Activated T-cell treated with anti-CD3 and anti-CD28 coated beads, Interleukin-2, amount 50 U/mL, for 4 hours (primary cell): ENCODE measurements around the gene MEP1B. TPM values are rescaled to one million over a fixed set of nuclear protein-coding genes. Genes with fewer than 3 reads are reported as not detected.
"Not testable (repeated sequence)": the region's sequence is repeated elsewhere in the genome, so short reads cannot be mapped to it uniquely, and the experiment has no call there.

Experiments
- ATAC-seq, 2 donors: fragments of 200-7000 bp; cut with Tn5 transposase; one replicate each; pipeline ENCODE4 v1.10.0; 2021
- DNase-seq: peaks from one replicate; pipeline ENCODE4 v3.0.0-alpha.2; 2020
- H3K27me3 Mint-ChIP-seq: one replicate; pipeline ENCODE4 v1.8.0; 2021; ENCODE audit warnings: low read depth, mixed read lengths
- H3K36me3 Mint-ChIP-seq: one replicate; pipeline ENCODE4 v1.8.0; 2022; ENCODE audit warnings: mixed read lengths; ENCODE audit not compliant: insufficient read depth
- H3K4me1 Mint-ChIP-seq: one replicate; pipeline ENCODE4 v1.8.0; 2021; ENCODE audit warnings: low read depth, mixed read lengths
- H3K4me3 Mint-ChIP-seq: one replicate; pipeline ENCODE4 v1.8.0; 2021; ENCODE audit warnings: mild to moderate bottlenecking, moderate library complexity, mixed read lengths
- H3K9me3 Mint-ChIP-seq: one replicate; pipeline ENCODE4 v1.8.0; 2021; ENCODE audit warnings: mixed read lengths
- total RNA-seq, 3 donors: library from RNA; stranded (reverse); gene quantifications; one replicate each; pipeline ENCODE4 v1.2.1, GENCODE V29; 2021

Gene MEP1B
- total RNA-seq, 3 donors from 2014 or later, result not detected

- ATAC-seq, result no peak
- no peaks in the 10 kb centered on the region for H3K36me3 Mint-ChIP-seq
Measured at GRCh38 chr18:32183503-32183902, 6.3 kb upstream of the MEP1B start.

GRCh38 chr18:32190209-32190608 lies 370 bp downstream of the MEP1B start:
- peaks cover 18% of the 10 kb centered on the region for H3K27me3 Mint-ChIP-seq

More at GRCh38 chr18:32183503-32183902, 6.3 kb upstream of the MEP1B start:
- peaks cover 17% of the 10 kb centered on the region for H3K9me3 Mint-ChIP-seq
- no peak overlapping the region for H3K4me3 Mint-ChIP-seq
- DNase-seq, result no peak
- H3K27me3 Mint-ChIP-seq, result peaks cover 9% of the 10 kb centered on the region
- H3K4me1 Mint-ChIP-seq, result no peaks in the 10 kb centered on the region

GRCh38 chr18:32195881-32196815 lies 6.3 kb downstream of the MEP1B start:
- DNase-seq, result no peak
- no peaks in the 10 kb centered on the region for H3K4me1 Mint-ChIP-seq
- no peaks in the 10 kb centered on the region for H3K9me3 Mint-ChIP-seq
- no peaks in the 10 kb centered on the region for H3K36me3 Mint-ChIP-seq
- peaks cover 5% of the 10 kb centered on the region for H3K27me3 Mint-ChIP-seq
- no peak overlapping the region for H3K4me3 Mint-ChIP-seq
- ATAC-seq, result no peak

More at GRCh38 chr18:32190209-32190608, 370 bp downstream of the MEP1B start:
- Mint-ChIP-seq H3K4me3 (no peak overlapping the region), H3K9me3 (peaks cover 3% of the 10 kb centered on the region), H3K4me1 (no peaks in the 10 kb centered on the region), H3K36me3 (no peaks in the 10 kb centered on the region)
- DNase-seq (no peak), ATAC-seq (no peak)

- peaks cover 2% of the 10 kb centered on the region for H3K27me3 Mint-ChIP-seq
- no peak for DNase-seq
- no peaks in the 10 kb centered on the region for H3K36me3 Mint-ChIP-seq
- H3K4me1 Mint-ChIP-seq, result no peaks in the 10 kb centered on the region
- H3K4me3 Mint-ChIP-seq, result no peak overlapping the region
- H3K9me3 Mint-ChIP-seq, result no peaks in the 10 kb centered on the region
- ATAC-seq, result no peak
Measured at GRCh38 chr18:32200766-32201165, 10.9 kb downstream of the MEP1B start.

- Mint-ChIP-seq H3K4me3 (no peak overlapping the region), H3K27me3 (peaks cover 5% of the 10 kb centered on the region), H3K36me3 (no peaks in the 10 kb centered on the region), H3K9me3 (no peaks in the 10 kb centered on the region), H3K4me1 (no peaks in the 10 kb centered on the region)
- DNase-seq (no peak), ATAC-seq (no peak)
Measured at GRCh38 chr18:32201948-32202672, 12.3 kb downstream of the MEP1B start.

- Mint-ChIP-seq H3K4me3 (no peak overlapping the region), H3K4me1 (no peaks in the 10 kb centered on the region), H3K27me3 (peaks cover 3% of the 10 kb centered on the region), H3K9me3 (no peaks in the 10 kb centered on the region), H3K36me3 (no peaks in the 10 kb centered on the region)
- no peak for ATAC-seq
- DNase-seq, result no peak
Measured at GRCh38 chr18:32208023-32208422, 18.2 kb downstream of the MEP1B start.

- no peak for ATAC-seq
- H3K4me1 Mint-ChIP-seq, result no peaks in the 10 kb centered on the region
- H3K27me3 Mint-ChIP-seq, result peaks cover 3% of the 10 kb centered on the region
- DNase-seq, result no peak
- H3K9me3 Mint-ChIP-seq, result no peaks in the 10 kb centered on the region
- H3K36me3 Mint-ChIP-seq, result no peaks in the 10 kb centered on the region
- H3K4me3 Mint-ChIP-seq, result no peak overlapping the region
Measured at GRCh38 chr18:32208577-32208976, 18.7 kb downstream of the MEP1B start.

GRCh38 chr18:32209685-32210445 lies 20.0 kb downstream of the MEP1B start:
- DNase-seq (no peak), ATAC-seq (no peak)
- H3K36me3 Mint-ChIP-seq, result no peaks in the 10 kb centered on the region
- no peaks in the 10 kb centered on the region for H3K9me3 Mint-ChIP-seq
- H3K4me1 Mint-ChIP-seq, result no peaks in the 10 kb centered on the region
- peaks cover 3% of the 10 kb centered on the region for H3K27me3 Mint-ChIP-seq
- no peak overlapping the region for H3K4me3 Mint-ChIP-seq

- Mint-ChIP-seq H3K36me3 (no peaks in the 10 kb centered on the region), H3K9me3 (no peaks in the 10 kb centered on the region), H3K27me3 (no peaks in the 10 kb centered on the region), H3K4me3 (no peak overlapping the region), H3K4me1 (no peaks in the 10 kb centered on the region)
- ATAC-seq, result no peak
- no peak for DNase-seq
Measured at GRCh38 chr18:32213693-32214092, 23.9 kb downstream of the MEP1B start.

GRCh38 chr18:32216390-32216789 lies 26.6 kb downstream of the MEP1B start:
- Mint-ChIP-seq H3K27me3 (no peaks in the 10 kb centered on the region), H3K9me3 (no peaks in the 10 kb centered on the region), H3K4me3 (no peak overlapping the region), H3K36me3 (no peaks in the 10 kb centered on the region), H3K4me1 (no peaks in the 10 kb centered on the region)
- ATAC-seq (no peak), DNase-seq (no peak)

GRCh38 chr18:32219431-32220018 lies 29.7 kb downstream of the MEP1B start:
- H3K36me3 Mint-ChIP-seq, result no peaks in the 10 kb centered on the region
- ATAC-seq (no peak), DNase-seq (no peak)
- no peaks in the 10 kb centered on the region for H3K27me3 Mint-ChIP-seq
- no peaks in the 10 kb centered on the region for H3K9me3 Mint-ChIP-seq
- H3K4me1 Mint-ChIP-seq, result no peaks in the 10 kb centered on the region
- H3K4me3 Mint-ChIP-seq, result no peak overlapping the region

GRCh38 chr18:32233348-32233747 lies 43.5 kb downstream of the MEP1B start:
- H3K27me3 Mint-ChIP-seq, result not testable (repeated sequence)

GRCh38 chr18:32237049-32237448 lies 47.2 kb downstream of the MEP1B start:
- H3K27me3 Mint-ChIP-seq, result peaks cover 7% of the 10 kb centered on the region
- DNase-seq (no peak), ATAC-seq (no peak)
- no peaks in the 10 kb centered on the region for H3K36me3 Mint-ChIP-seq
- H3K4me3 Mint-ChIP-seq, result no peak overlapping the region
- H3K4me1 Mint-ChIP-seq, result no peaks in the 10 kb centered on the region
- peaks cover 4% of the 10 kb centered on the region for H3K9me3 Mint-ChIP-seq

More at GRCh38 chr18:32233348-32233747, 43.5 kb downstream of the MEP1B start:
- not testable (repeated sequence) for ATAC-seq, DNase-seq, H3K36me3 Mint-ChIP-seq, H3K4me1 Mint-ChIP-seq, H3K9me3 Mint-ChIP-seq, H3K4me3 Mint-ChIP-seq
